Ishikawa (cell line): ENCODE measurements around the gene LCNL1.

Source experiments
- CEBPB ChIP-seq: IDR thresholded peaks from 2 replicates; pipeline ENCODE4 v1.6.1; 2012
- CREB1 ChIP-seq: IDR thresholded peaks from 2 replicates; pipeline ENCODE4 v1.6.1; 2012; ENCODE audit warnings: low read depth
- EGR1 ChIP-seq: IDR thresholded peaks from 2 replicates; pipeline ENCODE4 v1.6.1; 2012
- EP300 ChIP-seq: IDR thresholded peaks from 2 replicates; pipeline ENCODE4 v1.6.1; 2012; ENCODE audit warnings: borderline replicate concordance
- FOXM1 ChIP-seq: IDR thresholded peaks from 2 replicates; pipeline ENCODE4 v1.6.1; 2012; ENCODE audit warnings: low read depth, borderline replicate concordance
- NFIC ChIP-seq: IDR thresholded peaks from 2 replicates; pipeline ENCODE4 v1.6.1; 2012
- RAD21 ChIP-seq: IDR thresholded peaks from 2 replicates; pipeline ENCODE4 v1.6.1; 2012; ENCODE audit warnings: low read depth
- TAF1 ChIP-seq: IDR thresholded peaks from 2 replicates; pipeline ENCODE4 v1.6.1; 2012; ENCODE audit warnings: low read depth, mild to moderate bottlenecking
- TCF12 ChIP-seq: IDR thresholded peaks from 2 replicates; pipeline ENCODE4 v1.6.1; 2012; ENCODE audit warnings: low read depth
- USF1 ChIP-seq: IDR thresholded peaks from 2 replicates; pipeline ENCODE4 v1.6.1; 2012
- YY1 ChIP-seq: IDR thresholded peaks from 2 replicates; pipeline ENCODE4 v1.6.1; 2012; ENCODE audit warnings: low read depth
- ZBTB7A ChIP-seq: IDR thresholded peaks from 2 replicates; pipeline ENCODE4 v1.6.1; 2012; ENCODE audit warnings: low read depth
- TF ChIP-seq, protein P1 (sequence below): IDR thresholded peaks from 2 replicates; pipeline ENCODE4 v1.6.1; 2012
- TF ChIP-seq, protein P2 (sequence below): IDR thresholded peaks from 2 replicates; pipeline ENCODE4 v1.6.1; 2012; ENCODE audit warnings: low read depth, mild to moderate bottlenecking

DNA sequence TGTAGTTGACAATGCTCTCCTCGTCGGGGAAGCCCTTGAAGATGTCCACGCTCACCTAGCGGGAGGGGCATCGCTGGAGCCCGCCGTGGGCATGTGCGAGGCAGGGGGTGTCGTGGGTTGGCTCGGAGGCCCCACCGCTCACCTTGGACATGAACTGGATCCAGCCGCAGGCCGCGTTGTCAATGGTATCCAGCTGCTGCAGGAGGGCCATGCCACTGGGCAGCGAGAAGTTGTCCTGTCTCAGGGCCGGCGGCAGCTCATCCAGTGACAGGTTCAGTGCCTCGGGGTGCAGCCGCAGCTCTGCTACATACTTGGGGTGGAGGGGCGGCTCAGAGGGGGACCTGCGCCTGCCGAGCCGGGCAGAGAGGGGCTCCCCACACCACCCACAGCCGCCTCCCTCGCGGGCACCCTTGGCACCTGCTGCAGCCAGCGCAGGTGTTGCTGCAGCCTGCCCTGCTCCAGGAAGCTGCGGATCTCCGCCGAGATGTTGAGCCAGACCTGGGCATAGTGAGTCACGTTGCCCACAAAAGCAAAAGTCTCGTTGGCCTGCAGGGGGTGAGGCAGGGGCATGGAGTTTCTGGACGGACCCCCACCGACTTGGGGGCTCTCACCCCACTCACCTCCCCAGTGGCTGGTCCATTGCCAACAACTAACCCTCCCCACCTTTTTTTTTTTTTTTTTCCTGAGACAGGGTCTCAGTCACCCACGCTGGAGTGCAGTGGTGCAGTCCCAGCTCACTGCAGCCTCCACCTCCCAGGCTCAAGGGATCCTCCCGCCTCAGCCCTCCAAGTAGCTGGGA is 36.2 kb downstream of the LCNL1 start:
- TF ChIP-seq YY1 (no peak), EP300 (no peak), CREB1 (no peak), RAD21 (no peak), USF1 (no peak), CEBPB (no peak), FOXM1 (no peak), TCF12 (no peak), TAF1 (no peak), NFIC (no peak), EGR1 (no peak), ZBTB7A (no peak)
- TF ChIP-seq, protein P1, sequence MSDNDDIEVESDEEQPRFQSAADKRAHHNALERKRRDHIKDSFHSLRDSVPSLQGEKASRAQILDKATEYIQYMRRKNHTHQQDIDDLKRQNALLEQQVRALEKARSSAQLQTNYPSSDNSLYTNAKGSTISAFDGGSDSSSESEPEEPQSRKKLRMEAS = no peak
- TF ChIP-seq, protein P2, sequence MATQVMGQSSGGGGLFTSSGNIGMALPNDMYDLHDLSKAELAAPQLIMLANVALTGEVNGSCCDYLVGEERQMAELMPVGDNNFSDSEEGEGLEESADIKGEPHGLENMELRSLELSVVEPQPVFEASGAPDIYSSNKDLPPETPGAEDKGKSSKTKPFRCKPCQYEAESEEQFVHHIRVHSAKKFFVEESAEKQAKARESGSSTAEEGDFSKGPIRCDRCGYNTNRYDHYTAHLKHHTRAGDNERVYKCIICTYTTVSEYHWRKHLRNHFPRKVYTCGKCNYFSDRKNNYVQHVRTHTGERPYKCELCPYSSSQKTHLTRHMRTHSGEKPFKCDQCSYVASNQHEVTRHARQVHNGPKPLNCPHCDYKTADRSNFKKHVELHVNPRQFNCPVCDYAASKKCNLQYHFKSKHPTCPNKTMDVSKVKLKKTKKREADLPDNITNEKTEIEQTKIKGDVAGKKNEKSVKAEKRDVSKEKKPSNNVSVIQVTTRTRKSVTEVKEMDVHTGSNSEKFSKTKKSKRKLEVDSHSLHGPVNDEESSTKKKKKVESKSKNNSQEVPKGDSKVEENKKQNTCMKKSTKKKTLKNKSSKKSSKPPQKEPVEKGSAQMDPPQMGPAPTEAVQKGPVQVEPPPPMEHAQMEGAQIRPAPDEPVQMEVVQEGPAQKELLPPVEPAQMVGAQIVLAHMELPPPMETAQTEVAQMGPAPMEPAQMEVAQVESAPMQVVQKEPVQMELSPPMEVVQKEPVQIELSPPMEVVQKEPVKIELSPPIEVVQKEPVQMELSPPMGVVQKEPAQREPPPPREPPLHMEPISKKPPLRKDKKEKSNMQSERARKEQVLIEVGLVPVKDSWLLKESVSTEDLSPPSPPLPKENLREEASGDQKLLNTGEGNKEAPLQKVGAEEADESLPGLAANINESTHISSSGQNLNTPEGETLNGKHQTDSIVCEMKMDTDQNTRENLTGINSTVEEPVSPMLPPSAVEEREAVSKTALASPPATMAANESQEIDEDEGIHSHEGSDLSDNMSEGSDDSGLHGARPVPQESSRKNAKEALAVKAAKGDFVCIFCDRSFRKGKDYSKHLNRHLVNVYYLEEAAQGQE = no peak
